HG03039 (cell line): Measurements from ENCODE around the gene PER2.

Experiments used
- ATAC-seq: cut with Tn5 transposase; IDR thresholded peaks from one replicate; pipeline ENCODE4 v1.9.1; 2021; ENCODE audit warnings: mild to moderate bottlenecking, moderate library complexity; ENCODE audit not compliant: unreplicated experiment

The PER2 gene

DNA sequence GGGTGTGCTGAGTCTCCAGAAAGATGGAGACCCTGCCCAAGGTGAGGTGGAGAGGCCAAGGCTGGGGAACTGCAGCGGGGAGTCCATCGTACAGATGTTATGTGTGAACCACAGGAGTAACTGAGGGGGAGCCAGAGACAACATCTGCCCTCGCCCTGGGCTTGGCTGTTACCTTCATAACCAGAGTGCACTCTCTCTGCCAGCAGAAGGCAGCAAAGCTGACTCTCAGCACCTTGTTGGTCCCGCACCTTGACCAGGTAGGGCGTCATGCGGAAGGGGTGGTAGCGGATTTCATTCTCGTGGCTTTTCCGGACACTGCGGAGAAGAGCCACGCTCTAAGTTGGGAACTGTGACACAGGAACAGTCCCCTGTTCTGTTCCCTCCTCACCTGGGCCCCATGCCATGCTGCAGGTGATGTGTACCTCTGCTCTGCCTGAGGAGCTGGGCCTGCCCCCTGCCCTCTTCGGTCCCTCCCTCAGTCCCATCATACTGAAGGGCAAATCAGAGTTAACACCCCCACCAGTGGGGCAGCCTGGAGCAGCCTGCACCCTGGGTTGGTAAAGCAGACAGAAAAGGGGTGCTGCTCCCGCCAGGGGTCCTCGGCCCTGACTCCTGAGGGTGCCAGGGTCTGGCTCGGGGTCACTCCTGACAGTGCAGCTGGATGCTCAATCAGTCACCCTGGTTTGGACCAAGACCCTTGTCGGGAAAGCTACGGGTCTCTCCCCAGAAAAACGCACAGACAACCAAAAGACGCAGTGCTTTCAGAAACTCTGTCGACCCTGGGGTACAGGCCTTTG lies 20.3 kb downstream of the PER2 start:
- no peak for ATAC-seq

- ATAC-seq = no peak
Measured at GRCh38 chr2:238267341-238267710, 21.1 kb downstream of the PER2 start.

DNA sequence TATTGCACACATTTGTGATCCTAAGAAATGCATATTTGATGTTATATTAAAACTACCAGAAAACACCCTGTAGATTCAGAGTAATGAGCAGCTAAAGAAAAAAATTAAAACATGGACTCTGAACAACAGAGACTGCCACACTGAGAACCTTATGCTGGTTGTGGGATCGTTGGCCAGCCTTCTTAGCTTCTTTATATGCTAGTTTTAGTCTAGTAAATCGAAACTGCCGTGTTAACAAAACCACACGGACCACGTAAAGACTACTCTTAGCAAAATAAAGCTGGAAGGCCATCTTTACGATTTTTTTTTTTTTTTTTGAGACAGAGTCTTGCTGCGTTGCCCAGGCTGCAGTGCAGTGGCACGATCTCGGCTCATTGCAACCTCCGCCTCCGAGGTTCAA lies 22.8 kb downstream of the PER2 start:
- no peak for ATAC-seq

DNA sequence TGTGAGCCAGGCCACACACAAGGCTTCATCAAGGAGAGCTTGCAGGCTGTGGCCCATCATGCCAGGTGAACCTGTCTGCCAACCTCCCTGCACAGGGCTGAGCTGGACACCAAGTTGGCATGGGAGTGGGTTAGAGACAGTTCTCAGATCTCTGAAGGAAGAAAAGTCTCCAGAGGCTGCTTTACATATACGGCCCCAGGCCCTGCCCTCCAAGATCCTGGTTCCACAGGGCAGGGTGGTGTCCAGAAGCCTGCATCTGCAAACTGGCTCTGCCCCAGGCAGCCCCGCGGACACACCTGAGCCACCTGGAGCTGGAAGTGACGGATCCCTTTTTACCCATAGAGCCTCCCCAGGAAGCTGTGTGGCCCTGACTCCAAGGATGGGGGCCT lies 24.3 kb downstream of the PER2 start:
- ATAC-seq = no peak

DNA sequence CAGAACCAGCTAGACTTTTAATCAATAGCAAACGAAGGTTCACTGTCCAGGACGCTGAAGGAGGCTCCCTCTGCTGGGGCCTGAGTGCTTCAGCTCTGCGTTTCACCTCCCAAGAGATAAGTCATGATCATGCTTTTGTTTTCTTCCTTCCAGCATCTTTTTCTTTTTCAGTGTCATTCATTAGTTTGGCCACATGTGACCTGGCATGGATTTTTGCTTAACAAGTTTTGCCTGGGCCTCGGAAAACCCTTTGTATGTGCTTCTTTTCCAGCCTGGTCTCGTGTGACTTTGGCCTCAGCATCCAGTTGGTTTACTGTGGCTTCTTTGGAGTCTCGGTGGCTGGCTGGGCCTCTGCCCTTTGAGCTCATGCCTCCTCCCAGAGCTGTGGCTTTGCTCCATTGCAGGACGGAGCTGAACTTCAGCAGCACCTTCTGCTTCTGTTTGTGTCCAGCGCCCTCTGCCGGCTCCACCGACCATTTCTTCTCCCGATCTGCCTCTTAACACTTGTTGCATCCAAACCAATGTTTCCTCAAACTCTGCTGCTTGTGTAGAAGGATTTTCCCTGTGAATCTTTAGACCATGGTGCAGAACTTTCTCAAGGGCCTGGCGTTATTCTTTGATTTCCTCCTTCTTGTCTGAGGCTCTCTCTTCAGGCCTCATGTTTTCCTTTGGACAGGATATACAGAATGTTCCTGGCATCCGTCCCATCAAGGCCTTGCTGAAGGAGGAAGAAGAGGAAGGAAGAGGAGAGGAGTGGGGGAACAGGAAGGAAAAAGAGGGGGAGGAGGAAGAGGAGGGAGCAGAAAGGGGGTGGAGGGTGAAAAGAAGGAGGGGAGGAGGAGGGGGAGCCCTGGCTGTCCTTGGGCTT lies 25.0 kb downstream of the PER2 start:
- no peak for ATAC-seq

GRCh38 chr2:238262496-238263122 lies 25.8 kb downstream of the PER2 start:
- no peak for ATAC-seq

DNA sequence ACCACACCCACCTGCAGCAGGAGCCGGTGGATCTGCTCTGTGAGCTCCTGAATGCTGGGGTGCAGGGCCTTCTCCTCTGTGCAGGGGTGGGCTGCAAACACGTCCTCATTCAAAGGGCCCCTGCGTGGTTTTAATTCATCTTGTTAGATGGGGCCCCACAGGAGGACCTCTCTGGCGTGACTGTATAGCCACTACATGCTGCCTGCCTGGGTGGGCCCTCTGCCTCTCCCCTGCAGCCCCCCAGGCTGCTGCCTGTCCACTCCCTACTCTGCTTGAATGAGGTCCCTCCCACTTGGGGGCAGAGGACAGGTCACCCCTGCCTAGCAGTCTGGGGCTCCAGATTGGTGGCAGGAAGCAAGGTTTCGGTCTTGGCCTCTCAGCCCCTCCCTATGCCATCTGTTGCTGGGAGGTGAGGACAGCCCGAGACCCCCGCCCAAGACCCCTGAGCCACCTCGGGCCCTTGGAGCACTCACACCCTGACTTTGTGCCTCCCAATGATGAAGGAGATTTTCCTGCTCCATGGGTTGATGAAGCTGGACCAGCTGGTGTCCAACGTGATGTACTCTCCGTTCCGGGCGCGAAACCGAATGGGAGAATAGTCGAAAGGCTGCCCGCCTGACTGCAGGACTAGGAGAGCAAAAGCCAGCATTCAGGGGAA lies 26.6 kb downstream of the PER2 start:
- no peak for ATAC-seq

GRCh38 chr2:238260883-238261282 lies 27.5 kb downstream of the PER2 start:
- no peak for ATAC-seq

DNA sequence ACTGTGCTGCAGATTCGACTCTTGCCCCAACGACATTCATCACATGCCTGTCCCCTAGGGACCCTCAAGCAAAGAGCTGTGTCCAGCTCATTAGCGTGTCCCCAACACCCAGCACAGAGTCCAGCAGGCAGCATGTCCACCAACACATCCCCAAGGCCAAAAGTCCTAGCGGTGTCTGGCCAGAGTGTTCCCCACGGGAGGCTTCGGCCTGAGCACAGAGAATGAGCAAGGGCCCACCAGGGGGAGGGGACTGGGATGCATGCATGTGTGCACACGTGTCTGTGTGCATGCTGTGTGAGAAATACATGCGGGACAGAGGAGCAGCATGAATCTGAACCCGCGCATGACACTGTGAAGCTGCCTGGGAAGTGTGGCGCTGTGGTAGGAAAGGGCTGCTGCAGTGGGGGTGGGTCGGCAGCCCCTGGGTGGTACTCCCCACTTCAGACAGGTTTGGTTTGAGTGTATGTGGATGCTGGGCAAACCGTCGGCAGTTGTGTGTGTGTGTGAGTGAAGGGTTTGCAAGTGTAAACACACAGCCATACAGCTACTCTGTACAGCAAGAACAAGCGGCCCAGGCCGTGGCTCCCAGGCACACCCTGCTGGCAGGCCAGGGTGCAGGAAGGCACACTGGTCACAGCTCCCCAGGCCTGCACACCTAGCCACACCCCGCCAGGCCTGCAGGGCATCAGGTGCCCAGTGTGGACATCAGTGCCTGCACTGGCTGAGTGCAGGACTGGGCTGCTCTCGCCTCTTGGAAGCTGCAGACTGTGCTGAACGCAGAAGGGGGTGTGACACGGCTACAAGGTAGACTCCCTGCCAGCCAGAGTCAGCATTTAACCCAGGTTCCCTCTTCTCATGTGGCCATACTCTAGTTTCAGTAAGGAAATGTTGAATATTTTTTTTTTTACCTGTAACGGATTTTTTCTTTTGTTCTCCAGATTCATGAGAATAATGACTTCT lies 29.1 kb downstream of the PER2 start:
- no peak for ATAC-seq

DNA sequence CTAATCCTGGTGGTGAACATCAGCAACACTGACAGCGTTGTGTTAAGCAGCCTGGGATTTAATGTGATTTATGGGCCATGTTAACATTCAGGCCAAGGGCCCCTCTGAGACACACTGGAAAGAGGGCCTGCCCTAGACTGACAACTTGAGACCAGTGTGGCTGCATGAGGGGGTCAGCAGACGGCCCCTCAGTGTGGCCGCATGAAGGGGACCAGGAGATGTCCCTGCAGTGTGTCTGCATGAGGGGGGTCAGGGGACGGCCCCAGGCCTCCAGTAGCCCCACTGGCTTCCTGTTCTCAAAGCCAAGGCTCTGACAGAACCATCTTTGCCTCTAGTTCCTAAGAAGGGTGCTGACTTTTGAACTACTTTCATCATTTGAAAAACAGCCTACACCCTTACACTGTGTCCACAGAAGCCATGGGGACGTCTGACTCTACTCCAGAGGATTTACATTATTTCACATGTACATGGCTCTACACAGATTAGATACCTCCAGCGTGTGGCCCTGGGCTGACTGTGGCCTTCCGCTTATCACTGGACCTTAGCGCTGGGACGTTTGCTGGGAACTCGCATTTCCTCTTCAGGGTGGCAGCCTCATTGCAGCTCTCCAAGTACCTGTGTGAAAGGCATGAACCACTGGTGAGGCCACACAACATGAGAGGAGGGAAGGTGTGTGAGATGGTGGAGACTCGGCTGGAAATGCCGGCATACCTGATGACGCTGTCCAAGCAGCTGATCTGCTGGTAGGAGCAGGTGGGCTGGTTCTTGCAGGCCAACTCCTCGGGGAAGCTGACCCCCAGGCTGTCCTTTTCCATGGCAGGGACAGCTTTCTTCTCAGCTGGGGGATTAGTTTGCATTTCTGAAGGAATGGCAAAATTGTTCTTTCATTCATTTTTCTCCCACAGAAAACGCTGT lies 30.4 kb downstream of the PER2 start:
- no peak for ATAC-seq

DNA sequence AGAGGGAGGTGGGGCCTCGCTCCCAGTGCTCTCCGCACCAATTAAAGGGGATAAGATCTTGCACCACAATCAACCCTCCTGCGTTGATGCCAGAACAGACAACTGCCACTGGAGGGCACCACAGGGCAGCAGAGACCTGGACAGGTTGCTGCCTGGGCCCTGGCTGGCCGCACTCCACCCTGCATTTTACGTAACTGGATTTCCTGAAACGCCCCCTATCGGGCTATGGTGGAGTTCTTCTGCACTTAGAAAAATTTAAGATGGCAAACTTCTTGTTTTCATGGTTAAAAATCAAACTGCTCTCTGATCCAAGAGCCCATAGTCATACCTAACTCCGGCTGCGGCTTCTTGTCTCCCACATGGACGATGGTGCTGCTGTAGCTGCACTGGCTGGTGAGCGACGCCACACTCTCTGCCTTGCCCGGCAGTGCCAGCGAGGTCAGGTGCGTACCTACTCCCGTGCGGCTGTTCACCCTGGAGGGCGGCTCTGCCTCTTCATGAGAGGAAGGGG lies 31.8 kb downstream of the PER2 start:
- ATAC-seq = no peak

- ATAC-seq = no peak
Measured at GRCh38 chr2:238256111-238256510, 32.3 kb downstream of the PER2 start.

DNA sequence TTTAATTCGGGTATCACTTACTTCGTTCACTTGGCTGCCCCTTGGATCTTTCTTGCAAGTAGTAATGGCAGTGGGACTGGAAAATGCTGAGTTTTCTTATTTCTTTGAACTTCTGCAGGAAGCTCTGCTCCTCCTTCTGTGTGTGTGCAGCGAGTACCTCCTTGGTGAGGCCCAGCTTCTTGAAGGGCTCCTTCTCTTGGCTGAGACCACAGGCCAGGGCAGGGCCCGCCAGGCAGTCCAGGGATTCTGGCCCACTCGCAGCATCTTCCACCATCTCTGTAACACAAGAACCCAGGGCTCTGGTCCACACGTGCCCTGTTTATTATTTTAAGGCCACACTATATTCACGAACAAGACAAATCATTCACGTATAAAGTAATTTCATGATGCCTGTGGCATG lies 32.8 kb downstream of the PER2 start:
- no peak for ATAC-seq

DNA sequence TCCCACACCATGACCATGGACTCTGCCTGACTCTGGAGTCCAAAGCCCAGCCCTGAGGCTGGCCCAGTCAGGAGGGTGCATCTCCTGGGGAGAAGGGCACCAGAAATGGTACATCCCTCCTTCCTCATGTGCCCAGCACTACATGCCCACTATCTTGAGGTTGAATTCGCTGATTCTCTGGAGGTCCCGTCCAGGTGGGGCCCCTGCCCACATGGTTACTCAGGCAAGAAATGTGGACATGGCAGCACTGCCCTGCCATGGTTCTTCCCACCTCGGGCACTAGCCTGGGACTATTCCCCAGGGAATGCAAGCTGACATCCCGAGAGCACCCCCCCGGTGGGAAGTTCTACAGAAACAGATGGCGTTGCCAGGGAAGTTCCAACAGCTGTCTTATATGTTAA lies 33.3 kb downstream of the PER2 start:
- ATAC-seq = no peak

DNA sequence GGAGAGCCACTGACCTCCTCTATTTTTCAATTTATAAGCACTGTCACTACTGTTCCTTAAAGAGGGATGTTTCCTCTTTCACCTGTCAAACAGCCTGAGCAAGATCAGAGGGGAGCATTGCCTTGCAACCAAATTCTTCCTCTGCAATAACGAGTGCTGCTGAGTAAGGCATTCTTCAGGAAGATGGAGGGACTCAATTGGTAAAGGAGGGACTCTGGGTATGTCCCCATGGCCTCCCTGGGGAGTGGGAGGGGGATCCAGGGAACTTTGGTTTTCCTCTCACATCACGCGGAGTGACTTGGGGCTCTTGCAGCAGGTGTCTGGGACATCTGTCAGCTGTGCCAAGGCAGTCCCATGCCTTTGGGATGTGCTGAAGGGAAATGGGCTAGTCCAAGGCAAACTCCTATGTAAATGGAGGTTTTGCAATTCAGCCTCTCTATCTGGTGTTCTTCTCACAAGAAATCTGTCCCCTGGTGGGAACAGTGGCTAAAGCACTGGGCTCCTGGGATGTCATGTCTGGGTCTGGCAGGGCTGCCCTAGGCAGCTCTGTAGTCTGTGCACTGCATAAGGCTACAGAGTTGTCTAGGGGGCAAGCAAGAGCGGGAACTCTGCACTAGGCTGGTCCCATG lies 34.2 kb downstream of the PER2 start:
- ATAC-seq = no peak

GRCh38 chr2:238252766-238253630 lies 35.4 kb downstream of the PER2 start:
- ATAC-seq = no peak

DNA sequence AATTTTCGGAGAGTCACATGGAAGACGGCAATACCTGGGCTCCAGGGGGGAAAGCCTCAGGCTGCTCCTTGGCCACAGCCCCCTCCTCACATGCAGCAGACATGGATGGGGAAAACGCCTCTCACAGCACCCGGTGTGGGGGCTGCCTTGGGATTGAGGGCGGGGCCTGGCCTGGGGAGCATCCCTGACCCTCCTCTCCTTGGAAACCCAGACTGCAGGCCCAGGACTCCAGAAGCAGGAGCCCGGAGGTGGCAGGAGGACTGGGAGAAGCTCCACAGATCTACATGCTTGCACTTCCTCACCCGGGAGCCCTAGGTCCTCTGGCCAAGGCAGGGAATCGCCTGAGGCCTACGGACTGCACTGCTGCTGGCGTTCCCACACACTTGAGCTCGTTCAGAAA lies 36.4 kb downstream of the PER2 start:
- no peak for ATAC-seq

- no peak for ATAC-seq
Measured at GRCh38 chr2:238251331-238251730, 37.1 kb downstream of the PER2 start.
